Esophagus mucosa (tissue), 1 donor: ENCODE measurements around the gene CCL14. TPM values are rescaled to one million over a fixed set of nuclear protein-coding genes. Genes with fewer than 3 reads are reported as not detected.
"Not testable (repeated sequence)": the region's sequence is repeated elsewhere in the genome, so short reads cannot be mapped to it uniquely, and the experiment has no call there.

Experiments used
- ATAC-seq: fragments of 200-7000 bp; cut with Tn5 transposase; one replicate; pipeline ENCODE4 v1.9.1; 2020
- total RNA-seq: library from RNA; stranded (reverse); gene quantifications from one replicate; pipeline ENCODE4 v1.2.4, GENCODE V29; 2023
- donor health status: DM: yes; HTN: yes; CAD: no.

The CCL14 gene
- total RNA-seq, result 10.4 TPM

- ATAC-seq, result no peak
Observed at GRCh38 chr17:35986643-35987042, at the start of gene CCL14. Gene CCL14, minus strand, starts transcription at chr17:35986729. Its CDS starts 80 bp downstream, at chr17:35986649.

GRCh38 chr17:36036235-36036634 is 49.7 kb upstream of the CCL14 start:
- ATAC-seq, result no peak

GRCh38 chr17:36034127-36034526 is 47.6 kb upstream of the CCL14 start:
- ATAC-seq, result no peak

GRCh38 chr17:36030956-36031355 is 44.4 kb upstream of the CCL14 start:
- ATAC-seq, result no peak

- ATAC-seq, result no peak
Observed at GRCh38 chr17:36027761-36028160, 41.2 kb upstream of the CCL14 start.

GRCh38 chr17:36024106-36024869 is 37.8 kb upstream of the CCL14 start:
- ATAC-seq, result no peak

- ATAC-seq, result no peak
Observed at GRCh38 chr17:36019423-36019822, 32.9 kb upstream of the CCL14 start.

- no peak for ATAC-seq
Observed at GRCh38 chr17:36017799-36018198, 31.3 kb upstream of the CCL14 start, which contains the start of gene CCL23. Gene CCL23, minus strand, starts transcription at chr17:36017972. Its CDS starts 75 bp downstream, at chr17:36017897.

GRCh38 chr17:36016555-36016954 is 30.0 kb upstream of the CCL14 start:
- ATAC-seq, result no peak

- ATAC-seq, result not testable (repeated sequence)
Observed at GRCh38 chr17:36015895-36016294, 29.4 kb upstream of the CCL14 start.

- ATAC-seq, result no peak
Observed at GRCh38 chr17:36014946-36015345, 28.4 kb upstream of the CCL14 start.

- ATAC-seq, result no peak
Observed at GRCh38 chr17:36011201-36011600, 24.7 kb upstream of the CCL14 start.

- ATAC-seq, result no peak
Observed at GRCh38 chr17:36008998-36009665, 22.6 kb upstream of the CCL14 start.

GRCh38 chr17:36004594-36005108 is 18.1 kb upstream of the CCL14 start:
- ATAC-seq, result no peak

- ATAC-seq, result no peak
Observed at GRCh38 chr17:36002631-36003030, 16.1 kb upstream of the CCL14 start.

GRCh38 chr17:36001862-36002603 is 15.5 kb upstream of the CCL14 start:
- no peak for ATAC-seq

- no peak for ATAC-seq
Observed at GRCh38 chr17:36001110-36001771, 14.7 kb upstream of the CCL14 start, which contains the start of gene CCL15. Gene CCL15, minus strand, starts transcription at chr17:36001553. Its CDS starts 61 bp downstream, at chr17:36001492.

- ATAC-seq, result no peak
Observed at GRCh38 chr17:36000732-36001109, 14.2 kb upstream of the CCL14 start.

GRCh38 chr17:35998756-35999155 is 12.2 kb upstream of the CCL14 start:
- ATAC-seq, result no peak

- ATAC-seq, result no peak
Observed at GRCh38 chr17:35998018-35998545, 11.6 kb upstream of the CCL14 start.

GRCh38 chr17:35995346-35995745 is 8.8 kb upstream of the CCL14 start:
- not testable (repeated sequence) for ATAC-seq

- ATAC-seq, result no peak
Observed at GRCh38 chr17:35991075-35991474, 4.5 kb upstream of the CCL14 start.
